Measurements from ENCODE around the gene CALY. TPM values are rescaled to one million over a fixed set of nuclear protein-coding genes. Genes with fewer than 3 reads are reported as not detected.

CALY gene
- total RNA-seq, 1 experiment from 2014 or later: 1.9 TPM

DNA sequence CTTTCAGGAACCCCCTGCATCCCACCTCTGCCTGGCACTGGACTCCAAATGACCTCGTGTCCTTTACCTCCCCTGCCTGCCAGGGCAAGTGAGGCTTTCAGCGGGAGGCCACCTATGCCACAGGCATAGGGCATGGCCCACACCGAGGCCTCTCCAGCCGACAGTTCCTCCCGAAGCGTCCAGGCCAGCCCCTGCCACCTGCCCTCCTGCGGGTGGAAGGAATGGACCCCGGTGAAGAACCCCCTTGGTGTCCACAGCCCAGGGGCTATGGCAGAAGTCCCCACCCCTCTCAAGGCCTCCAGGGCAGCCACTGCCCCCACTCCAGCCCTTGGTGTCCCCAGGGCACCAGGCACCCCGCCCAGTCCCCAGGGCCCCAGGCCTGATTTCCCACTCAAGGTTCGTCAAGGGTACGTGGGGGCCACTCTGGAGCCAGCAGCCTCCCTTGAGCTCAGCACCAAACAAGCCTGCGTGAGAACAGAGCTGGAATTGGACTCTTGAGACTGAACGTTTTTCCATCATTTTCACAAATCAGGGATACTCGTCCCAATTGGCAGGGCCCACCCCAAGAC is 18.1 kb upstream of the CALY start:
- POLR2A ChIA-PET: no interaction called here

DNA sequence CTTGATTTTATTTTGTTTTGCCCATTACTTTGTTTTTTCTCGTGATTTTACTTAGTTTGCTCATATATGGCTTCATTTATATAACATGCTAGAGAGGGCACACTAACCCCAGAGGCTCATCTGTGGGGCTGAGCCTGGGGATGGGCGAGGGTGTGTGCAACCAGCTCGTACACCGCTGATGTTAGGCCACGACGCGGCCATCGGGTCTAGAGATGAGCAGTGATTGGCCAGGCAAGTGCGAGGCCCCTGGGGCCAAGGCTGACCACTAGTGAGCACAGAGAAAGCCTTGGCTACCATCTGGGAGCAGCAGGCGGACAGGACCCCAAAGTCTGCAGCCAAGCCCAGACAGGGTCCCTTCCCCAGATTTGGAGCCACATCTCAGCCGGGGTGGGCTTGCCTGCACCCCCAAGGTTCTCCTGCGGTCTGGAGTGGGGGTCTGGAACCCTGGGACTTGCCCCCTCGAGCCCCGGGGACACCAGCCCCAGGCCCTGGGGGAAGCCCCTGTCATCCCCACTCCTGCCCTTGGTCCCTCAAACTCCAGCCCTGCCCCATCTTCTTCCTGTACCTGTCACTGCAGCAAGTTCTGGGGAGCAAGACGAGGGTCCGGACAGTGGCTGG is 17.4 kb upstream of the CALY start:
- no peak for ATAC-seq
- POLR2A ChIA-PET: no interaction called here
- no peaks in the 10 kb centered on the region for H3K36me3 ChIP-seq (ENCODE audit: control insufficient read depth, insufficient read depth, low read length)
- no peak for TF ChIP-seq POLR2AphosphoS5 (IDR thresholded peaks at IDR 0.05; ENCODE audit: low read depth, low read length)
- TF ChIP-seq, protein P1, sequence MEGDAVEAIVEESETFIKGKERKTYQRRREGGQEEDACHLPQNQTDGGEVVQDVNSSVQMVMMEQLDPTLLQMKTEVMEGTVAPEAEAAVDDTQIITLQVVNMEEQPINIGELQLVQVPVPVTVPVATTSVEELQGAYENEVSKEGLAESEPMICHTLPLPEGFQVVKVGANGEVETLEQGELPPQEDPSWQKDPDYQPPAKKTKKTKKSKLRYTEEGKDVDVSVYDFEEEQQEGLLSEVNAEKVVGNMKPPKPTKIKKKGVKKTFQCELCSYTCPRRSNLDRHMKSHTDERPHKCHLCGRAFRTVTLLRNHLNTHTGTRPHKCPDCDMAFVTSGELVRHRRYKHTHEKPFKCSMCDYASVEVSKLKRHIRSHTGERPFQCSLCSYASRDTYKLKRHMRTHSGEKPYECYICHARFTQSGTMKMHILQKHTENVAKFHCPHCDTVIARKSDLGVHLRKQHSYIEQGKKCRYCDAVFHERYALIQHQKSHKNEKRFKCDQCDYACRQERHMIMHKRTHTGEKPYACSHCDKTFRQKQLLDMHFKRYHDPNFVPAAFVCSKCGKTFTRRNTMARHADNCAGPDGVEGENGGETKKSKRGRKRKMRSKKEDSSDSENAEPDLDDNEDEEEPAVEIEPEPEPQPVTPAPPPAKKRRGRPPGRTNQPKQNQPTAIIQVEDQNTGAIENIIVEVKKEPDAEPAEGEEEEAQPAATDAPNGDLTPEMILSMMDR (IDR thresholded peaks at IDR 0.05): no peak
- TF ChIP-seq SIN3A (IDR thresholded peaks at IDR 0.05; ENCODE audit: borderline replicate concordance, insufficient read depth, low read depth, low read length): no peak
- TF ChIP-seq TCF7L2 (IDR thresholded peaks at IDR 0.05; ENCODE audit: low read depth, low read length): no peak
- TF ChIP-seq, protein P2, sequence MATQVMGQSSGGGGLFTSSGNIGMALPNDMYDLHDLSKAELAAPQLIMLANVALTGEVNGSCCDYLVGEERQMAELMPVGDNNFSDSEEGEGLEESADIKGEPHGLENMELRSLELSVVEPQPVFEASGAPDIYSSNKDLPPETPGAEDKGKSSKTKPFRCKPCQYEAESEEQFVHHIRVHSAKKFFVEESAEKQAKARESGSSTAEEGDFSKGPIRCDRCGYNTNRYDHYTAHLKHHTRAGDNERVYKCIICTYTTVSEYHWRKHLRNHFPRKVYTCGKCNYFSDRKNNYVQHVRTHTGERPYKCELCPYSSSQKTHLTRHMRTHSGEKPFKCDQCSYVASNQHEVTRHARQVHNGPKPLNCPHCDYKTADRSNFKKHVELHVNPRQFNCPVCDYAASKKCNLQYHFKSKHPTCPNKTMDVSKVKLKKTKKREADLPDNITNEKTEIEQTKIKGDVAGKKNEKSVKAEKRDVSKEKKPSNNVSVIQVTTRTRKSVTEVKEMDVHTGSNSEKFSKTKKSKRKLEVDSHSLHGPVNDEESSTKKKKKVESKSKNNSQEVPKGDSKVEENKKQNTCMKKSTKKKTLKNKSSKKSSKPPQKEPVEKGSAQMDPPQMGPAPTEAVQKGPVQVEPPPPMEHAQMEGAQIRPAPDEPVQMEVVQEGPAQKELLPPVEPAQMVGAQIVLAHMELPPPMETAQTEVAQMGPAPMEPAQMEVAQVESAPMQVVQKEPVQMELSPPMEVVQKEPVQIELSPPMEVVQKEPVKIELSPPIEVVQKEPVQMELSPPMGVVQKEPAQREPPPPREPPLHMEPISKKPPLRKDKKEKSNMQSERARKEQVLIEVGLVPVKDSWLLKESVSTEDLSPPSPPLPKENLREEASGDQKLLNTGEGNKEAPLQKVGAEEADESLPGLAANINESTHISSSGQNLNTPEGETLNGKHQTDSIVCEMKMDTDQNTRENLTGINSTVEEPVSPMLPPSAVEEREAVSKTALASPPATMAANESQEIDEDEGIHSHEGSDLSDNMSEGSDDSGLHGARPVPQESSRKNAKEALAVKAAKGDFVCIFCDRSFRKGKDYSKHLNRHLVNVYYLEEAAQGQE (IDR thresholded peaks at IDR 0.05; ENCODE audit: insufficient read depth in 1 of 2, low read depth in 2 of 2, low read length in 1 of 2): no peak
- no peaks in the 10 kb centered on the region for H3K9me3 ChIP-seq (ENCODE audit: control insufficient read depth, insufficient read depth, low read depth, low read length)
- in situ Hi-C loops (cut with HindIII; ENCODE audit: low pct_unique_long_range_greater_than_20kb, low sequenced_read_pairs) (no loop called here), intact Hi-C loops (cut with micrococcal nuclease; ENCODE audit: unreplicated experiment) (no loop called here)
- no peaks in the 10 kb centered on the region for H3K27me3 ChIP-seq (ENCODE audit: control insufficient read depth, insufficient read depth, low read length)
- BruUV-seq (replicated peaks): no TSS peak
- no peak for DNase-seq (ENCODE audit: low read depth, low spot score)
- CTCF ChIA-PET: interaction anchor here (0.6 to 0.7 kb wide), 2 partner anchors 25 to 589 kb away, joined by 4 to 7 read pairs; no protein-coding TSS in a partner anchor
- H3K27ac ChIP-seq (ENCODE audit: low read length): no peak overlapping the region
- peaks cover 7% of the 10 kb centered on the region; the same call in 1 of the 2 replicates for H3K4me1 ChIP-seq (ENCODE audit: control insufficient read depth, insufficient read depth, low read length)
- no peak overlapping the region for H3K4me3 ChIP-seq (ENCODE audit: low read depth in 2 of 2, low read length in 2 of 2)

More for the DNA sequence above, 18.1 kb upstream of the CALY start:
- no peaks in the 10 kb centered on the region for H3K36me3 ChIP-seq (ENCODE audit: control insufficient read depth, insufficient read depth, low read length)
- no TSS peak for BruUV-seq (replicated peaks)
- in situ Hi-C loops (cut with HindIII; ENCODE audit: low pct_unique_long_range_greater_than_20kb, low sequenced_read_pairs) (no loop called here), intact Hi-C loops (cut with micrococcal nuclease; ENCODE audit: unreplicated experiment) (no loop called here)
- H3K27me3 ChIP-seq (ENCODE audit: control insufficient read depth, insufficient read depth, low read length): no peaks in the 10 kb centered on the region
- no peaks in the 10 kb centered on the region for H3K9me3 ChIP-seq (ENCODE audit: control insufficient read depth, insufficient read depth, low read depth, low read length)
- DNase-seq (ENCODE audit: low read depth, low spot score) (no peak), ATAC-seq (no peak)
- CTCF ChIA-PET: no interaction called here
- TF ChIP-seq, protein P2 (IDR thresholded peaks at IDR 0.05; ENCODE audit: insufficient read depth in 1 of 2, low read depth in 2 of 2, low read length in 1 of 2): no peak
- no peak for TF ChIP-seq SIN3A (IDR thresholded peaks at IDR 0.05; ENCODE audit: borderline replicate concordance, insufficient read depth, low read depth, low read length)
- no peak for TF ChIP-seq TCF7L2 (IDR thresholded peaks at IDR 0.05; ENCODE audit: low read depth, low read length)
- no peak for TF ChIP-seq POLR2AphosphoS5 (IDR thresholded peaks at IDR 0.05; ENCODE audit: low read depth, low read length)
- TF ChIP-seq, protein P1 (IDR thresholded peaks at IDR 0.05): no peak
- peaks cover 7% of the 10 kb centered on the region; the same call in 1 of the 2 replicates for H3K4me1 ChIP-seq (ENCODE audit: control insufficient read depth, insufficient read depth, low read length)
- no peak overlapping the region for H3K27ac ChIP-seq (ENCODE audit: low read length)
- H3K4me3 ChIP-seq (ENCODE audit: low read depth in 2 of 2, low read length in 2 of 2): no peak overlapping the region
